K562 (cell line): ENCODE measurements around the gene PRCC. TPM values are rescaled to one million over a fixed set of nuclear protein-coding genes. Genes with fewer than 3 reads are reported as not detected.

Experiments used
- ATAC-seq: fragments of 200-7000 bp; cut with Tn5 transposase; 3 replicates; pipeline ENCODE4 v1.9.1; 2020; ENCODE audit warnings: moderate library complexity
- BruUV-seq: library from RNA; stranded (reverse); fragments of 400-500 nt; replicated peaks from 2 replicates; lab custom pipeline; 2021; lab: Mats Ljungman, UMichigan
- CTCF ChIA-PET: fragments of 300-600 bp; formaldehyde crosslinking; extraction: SDS; loops from one replicate; lab custom pipeline; 2021; ENCODE audit warnings: low intra/inter-chr PET ratio; lab: Yijun Ruan, JAX
- POLR2A ChIA-PET: fragments of 300-600, 350-650 bp; sonication (Branson Sonifier 250); formaldehyde crosslinking; extraction: SDS; loops from one replicate; lab custom pipeline; 2021; ENCODE audit warnings: antibody characterized with exemption, inconsistent platforms; lab: Yijun Ruan, JAX
- DNase-seq, 4 experiments: peaks; one replicate each; pipeline versions ENCODE4 v3.0.0 to v3.0.0-alpha.2; 2011 to 2018; ENCODE audit warnings: low spot score in 3 of 4, mixed read lengths in 3 of 4; ENCODE audit errors: extremely low read depth in 1 of 4
- FAIRE-seq: peaks from 2 replicates; lab custom pipeline; 2011; peaks lifted over from hg19 to GRCh38; lab: Jason Lieb, UNC
- H2AFZ ChIP-seq: 2 replicates; pipeline ENCODE4 v1.6.0; 2011; ENCODE audit warnings: low read depth, low read length, control low read depth, inconsistent platforms
- H3K27ac ChIP-seq: fragments of 200-600 bp; 3 replicates; pipeline ENCODE4 v1.8.0; 2011; ENCODE audit warnings: low read depth, mild to moderate bottlenecking, control low read depth, inconsistent platforms, low read length, moderate library complexity, mixed read lengths; ENCODE audit errors: extremely low read depth
- H3K27me3 ChIP-seq, 2 experiments: fragments of 300-600 bp in 1 of 2; 2 replicates in 1 of 2; 3 replicates in 1 of 2; pipeline versions ENCODE4 v1.6.0 to v1.8.0; 2011; ENCODE audit warnings: inconsistent platforms in 2 of 2, low read length in 2 of 2, mild to moderate bottlenecking in 1 of 2, mixed read lengths in 1 of 2, moderate library complexity in 1 of 2; ENCODE audit not compliant: control insufficient read depth in 2 of 2, insufficient read depth in 2 of 2
- H3K36me3 ChIP-seq: fragments of 300-600 bp; 3 replicates; pipeline ENCODE4 v1.8.0; 2011; ENCODE audit warnings: mild to moderate bottlenecking, low read length, inconsistent platforms; ENCODE audit not compliant: control insufficient read depth, insufficient read depth
- H3K4me1 ChIP-seq, 2 experiments: fragments of 200-600 bp in 1 of 2; replicated peaks in 1 of 2; 2 replicates in 1 of 2; 3 replicates in 1 of 2; pipeline versions ENCODE4 v1.5.1 to v1.8.0; 2011; ENCODE audit warnings: inconsistent platforms in 2 of 2, low read length in 2 of 2, mild to moderate bottlenecking in 1 of 2, mixed read lengths in 1 of 2, moderate library complexity in 1 of 2; ENCODE audit not compliant: control insufficient read depth in 2 of 2, insufficient read depth in 2 of 2
- H3K4me2 ChIP-seq: 2 replicates; pipeline ENCODE4 v1.6.1; 2011; ENCODE audit warnings: low read length, control low read depth, inconsistent platforms, mixed read lengths; ENCODE audit not compliant: insufficient read depth
- H3K4me3 ChIP-seq: fragments of 200-600 bp; sonication (generic), shearing (Covaris generic); 2 replicates; pipeline ENCODE4 v1.5.1; 2016; ENCODE audit warnings: control low read depth, inconsistent platforms
- H3K79me2 ChIP-seq: fragments of 200-600 bp; 3 replicates; pipeline ENCODE4 v1.8.0; 2011; ENCODE audit warnings: low read length, inconsistent platforms; ENCODE audit not compliant: control insufficient read depth, insufficient read depth
- H3K9ac ChIP-seq, 2 experiments: 2 replicates each; pipeline versions ENCODE4 v1.6.0 to v1.6.1; 2011; ENCODE audit warnings: low read depth in 2 of 2, low read length in 2 of 2, control low read depth in 1 of 2, inconsistent platforms in 1 of 2, mild to moderate bottlenecking in 1 of 2, mixed read lengths in 1 of 2; ENCODE audit not compliant: insufficient read depth in 1 of 2
- H3K9me1 ChIP-seq: one replicate; pipeline ENCODE4 v1.6.0; 2011; ENCODE audit warnings: inconsistent platforms, mild to moderate bottlenecking, low read length, moderate library complexity; ENCODE audit not compliant: control insufficient read depth, insufficient read depth
- H3K9me3 ChIP-seq: replicated peaks from 2 replicates; pipeline ENCODE4 v1.5.1; 2011; ENCODE audit warnings: low read depth, low read length, inconsistent platforms; ENCODE audit not compliant: control insufficient read depth, insufficient read depth
- H4K20me1 ChIP-seq: replicated peaks from 2 replicates; pipeline ENCODE4 v1.6.1; 2011; ENCODE audit warnings: low read length, inconsistent platforms, mixed read lengths; ENCODE audit not compliant: control insufficient read depth, insufficient read depth
- CBFA2T3 ChIP-seq: fragments of 450-650 bp; IDR thresholded peaks from 2 replicates; pipeline ENCODE4 v1.6.1; 2017
- ETV5 ChIP-seq: sonication (generic); formaldehyde crosslinking; IDR thresholded peaks from 2 replicates; pipeline ENCODE4 v1.4.0; 2020; ENCODE audit warnings: low read depth, mild to moderate bottlenecking, missing genetic modification reagents
- GATA2 ChIP-seq: sonication (generic); formaldehyde crosslinking; IDR thresholded peaks from 2 replicates; pipeline ENCODE4 v1.4.0; 2020; ENCODE audit warnings: mild to moderate bottlenecking, missing genetic modification reagents
- GTF3C2 ChIP-seq: IDR thresholded peaks from 3 replicates; pipeline ENCODE4 v1.6.1; 2011; ENCODE audit warnings: borderline replicate concordance, mild to moderate bottlenecking, moderate library complexity; ENCODE audit not compliant: insufficient read length; ENCODE audit errors: extremely low read depth
- HNRNPLL ChIP-seq: fragments of 200-400 bp; formaldehyde crosslinking; IDR thresholded peaks from 2 replicates; pipeline ENCODE4 v1.6.1; 2017; ENCODE audit warnings: low read length, low read depth, mild to moderate bottlenecking; ENCODE audit not compliant: poor library complexity, severe bottlenecking
- LARP7 ChIP-seq: fragments of 450-650 bp; IDR thresholded peaks from 2 replicates; pipeline ENCODE4 v1.6.1; 2016
- MNT ChIP-seq, 2 experiments: fragments of 450-650 bp; conservative IDR thresholded peaks; 2 replicates each; pipeline ENCODE4 v1.6.1; 2017; ENCODE audit warnings: mild to moderate bottlenecking in 2 of 2, moderate library complexity in 2 of 2
- PML ChIP-seq: IDR thresholded peaks from 2 replicates; pipeline ENCODE4 v1.6.1; 2012; ENCODE audit warnings: low read length, inconsistent platforms
- PRPF4 ChIP-seq: fragments of 200-400 bp; formaldehyde crosslinking; IDR thresholded peaks from one replicate; pipeline ENCODE4 v1.6.1; 2017; ENCODE audit warnings: low read length, low read depth, mild to moderate bottlenecking; ENCODE audit not compliant: insufficient read depth, poor library complexity, severe bottlenecking
- TCF3 ChIP-seq: sonication (generic); formaldehyde crosslinking; IDR thresholded peaks from 2 replicates; pipeline ENCODE4 v1.4.0; 2020; ENCODE audit warnings: mild to moderate bottlenecking, missing genetic modification reagents
- ZNF586 ChIP-seq: fragments of 450-650 bp; formaldehyde crosslinking; conservative IDR thresholded peaks from 2 replicates; pipeline ENCODE4 v1.4.0; 2020; ENCODE audit warnings: mild to moderate bottlenecking, moderate library complexity
- WGBS: fragments of 100-300 bp; shearing (Covaris generic); methylation state at CpG from one replicate; pipeline ENCODE4 v1.1.6; 2016; ENCODE audit warnings: low coverage, mixed read lengths; ENCODE audit not compliant: insufficient coverage; ENCODE audit errors: missing lambda C conversion rate; 5-methylcytosine and 5-hydroxymethylcytosine counted together
- in situ Hi-C: fragments of 300-500 bp; cut with MboI; formaldehyde crosslinking; loops from 4 replicates; pipeline ENCODE4 v1.15.0; 2018; ENCODE audit warnings: inconsistent platforms, mixed read lengths
- intact Hi-C: fragments of 100-400 bp; cut with micrococcal nuclease; formaldehyde crosslinking; loops from 2 replicates; pipeline ENCODE4 v1.14.2; 2022
- polyA plus RNA-seq, 8 experiments: library from polyadenylated mRNA; depleted of rRNA in 4 of 8; stranded (reverse) in 5 of 8; unstranded in 3 of 8; fragments of >200 nt; fragmentation: Nextera tagmentation in 2 of 8; fragmentation: Illumina TruSeq in 1 of 8; extraction: Ambion mirVana in 2 of 8; extraction: Trizol in 1 of 8; gene quantifications; 2 replicates each; pipeline versions ENCODE4 v1.2.1 to v1.2.3, GENCODE V29; 2011 to 2014; ENCODE audit warnings: inconsistent platforms in 1 of 8, missing spikeins in 1 of 8
- total RNA-seq, 7 experiments: library from RNA; depleted of rRNA in 6 of 7; stranded (reverse); fragments of >200 nt in 6 of 7; fragmentation: Illumina TruSeq in 2 of 7; extraction: Trizol in 2 of 7; gene quantifications; 2 replicates each; pipeline versions ENCODE4 v1.2.1 to v1.2.3, GENCODE V29; 2011 to 2021; ENCODE audit warnings: low replicate concordance in 1 of 7

Gene PRCC
- total and polyA plus RNA-seq, 9 of the 15 experiments (the other 6 are each of a cell fraction or from before 2014, with no cell fraction given) = 23.9 to 201 (median 41.1) TPM

GRCh38 chr1:156772222-156772621 lies 4.9 kb downstream of the PRCC start (continued):
- no peak for TF ChIP-seq GTF3C2
- TF ChIP-seq HNRNPLL = no peak

GRCh38 chr1:156772728-156773497 lies 5.6 kb downstream of the PRCC start:
- no peaks in the 10 kb centered on the region for H3K9me3 ChIP-seq
- intact Hi-C loops (no loop called here), in situ Hi-C loops (no loop called here)
- WGBS = 3% methylated on average over 9 of the region's 9 CpGs
- peaks cover 50% of the 10 kb centered on the region for H3K36me3 ChIP-seq
- no peaks in the 10 kb centered on the region for H3K27me3 ChIP-seq
- H3K79me2 ChIP-seq = peaks cover 92% of the 10 kb centered on the region
- H2AFZ ChIP-seq = no peak overlapping the region
- ChIA-PET POLR2A (interaction anchor here (0.7 to 4.9 kb wide), 14 partner anchors 8 to 131 kb away, joined by 3 to 22 read pairs (median 4); partner anchors contain the start of genes HDGF and MRPL24), CTCF (no interaction called here)
- FAIRE-seq (peak; percentile 79), DNase-seq (peak in 1 of 4 experiments; percentile 78), ATAC-seq (peak; percentile 52)
- peak overlapping the region; percentile 79 for H3K4me2 ChIP-seq
- H3K9me1 ChIP-seq = no peaks in the 10 kb centered on the region
- H3K4me3 ChIP-seq = no peak overlapping the region
- peak overlapping the region; percentile 58; the same call in 2 of the 3 replicates for H3K27ac ChIP-seq
- H4K20me1 ChIP-seq = peaks cover 13% of the 10 kb centered on the region; the same call in 1 of the 2 replicates
- BruUV-seq = no TSS peak
- H3K4me1 ChIP-seq = peaks cover 28 to 43% of the 10 kb centered on the region in 2 experiments
- peak overlapping the region; percentile 42 to 79; a peak in 2 of 4 replicates for H3K9ac ChIP-seq
- TF ChIP-seq LARP7 = 0 out of 2 replicates have a peak, but pooled peaks have one; percentile 36
- 0 out of 2 replicates have a peak, but pooled peaks have one; percentile 35 for TF ChIP-seq ETV5 (CRISPR knock-in tag)
- no peak for TF ChIP-seq GTF3C2
- TF ChIP-seq ZNF586 = no peak
- TF ChIP-seq PRPF4 = no peak
- TF ChIP-seq GATA2 (CRISPR knock-in tag) = peak; percentile 20; the same call in 1 of the 2 replicates
- 0 out of 2 replicates have a peak, but pooled peaks have one; percentile 19 for TF ChIP-seq PML
- TF ChIP-seq CBFA2T3 = peak; percentile 85
- TF ChIP-seq TCF3 = peak; percentile 70
- 0 out of 4 replicates have a peak, but pooled peaks of 1 of the 2 experiments have one; percentile 4 for TF ChIP-seq MNT (conservative IDR thresholded peaks at IDR 0.05)
